ENCODE results near the gene NCOR1. TPM values are rescaled to one million over a fixed set of nuclear protein-coding genes. Genes with fewer than 3 reads are reported as not detected.

The NCOR1 gene
- polyA plus RNA-seq, 3 donors = 23.2 to 47.0 (median 37.9) TPM

- no peak for TF ChIP-seq CTCF (IDR thresholded peaks at IDR 0.05)
- Histone ChIP-seq H2AFZ (ENCODE audit: insufficient read depth, low read depth, low read length, poor library complexity, severe bottlenecking) (no peak overlapping the region), H3K27ac (ENCODE audit: low read depth in 1 of 2, low read length in 2 of 2) (peak overlapping the region in 1 of 2 donors; percentile 4), H3K9ac (ENCODE audit: insufficient read depth, low read length, poor library complexity, severe bottlenecking) (no peak overlapping the region), H3K27me3 (ENCODE audit: control insufficient read depth in 2 of 2, insufficient read depth in 2 of 2, low read length in 2 of 2) (no peaks in the 10 kb centered on the region), H3K4me1 (ENCODE audit: control insufficient read depth in 1 of 2, insufficient read depth in 2 of 2, low read length in 2 of 2) (peaks cover 9 to 13% of the 10 kb centered on the region in 2 donors), H3K4me3 (replicated peaks in 1 of 3; ENCODE audit: low read depth in 2 of 3, low read length in 3 of 3) (no peak overlapping the region), H3K36me3 (replicated peaks in 1 of 2; ENCODE audit: control insufficient read depth in 1 of 2, insufficient read depth in 2 of 2, low read length in 2 of 2) (peaks cover 76 to 77% of the 10 kb centered on the region in 2 donors), H3K79me2 (ENCODE audit: insufficient read depth, low read length) (peaks cover 18% of the 10 kb centered on the region), H3K4me2 (replicated peaks; ENCODE audit: extremely low read depth, low read length, poor library complexity, severe bottlenecking) (no peak overlapping the region), H3K9me3 (replicated peaks in 1 of 2; ENCODE audit: control insufficient read depth in 1 of 2, insufficient read depth in 1 of 2, low read length in 2 of 2) (no peaks in the 10 kb centered on the region), H4K20me1 (ENCODE audit: insufficient read depth, low read length) (peaks cover 11% of the 10 kb centered on the region)
- H3K27me3 Mint-ChIP-seq (ENCODE audit: low read depth in 3 of 3) = peaks cover 0 to under 1% (median 0%) of the 10 kb centered on the region in 3 donors
- 100% methylated on average over 1 of the region's 1 CpG for WGBS (ENCODE audit: insufficient coverage)
- peaks cover 14% of the 10 kb centered on the region for H3K4me1 Mint-ChIP-seq
- peak overlapping the region in 1 of 7 donors; percentile 17 for H3K27ac Mint-ChIP-seq
- no peak overlapping the region for H3K4me3 Mint-ChIP-seq
- DNase-seq = no peak
- H3K36me3 Mint-ChIP-seq = peaks cover 76 to 77% of the 10 kb centered on the region in 2 donors
- intact Hi-C loops (cut with micrococcal nuclease) = loop anchor here in 1 of 2 donors (1.0 kb wide), 1 partner anchor 20 kb away; no protein-coding TSS in a partner anchor
- peaks cover 0 to 5% (median 0%) of the 10 kb centered on the region in 7 donors for H3K9me3 Mint-ChIP-seq
Measured at GRCh38 chr17:16005636-16006035, 209.7 kb downstream of the NCOR1 start.

GRCh38 chr17:16003841-16004240 is 211.5 kb downstream of the NCOR1 start:
- Histone ChIP-seq H4K20me1 (ENCODE audit: insufficient read depth, low read length) (peaks cover 18% of the 10 kb centered on the region), H3K4me2 (replicated peaks; ENCODE audit: extremely low read depth, low read length, poor library complexity, severe bottlenecking) (no peak overlapping the region), H3K4me3 (replicated peaks in 1 of 3; ENCODE audit: low read depth in 2 of 3, low read length in 3 of 3) (no peak overlapping the region), H3K36me3 (replicated peaks in 1 of 2; ENCODE audit: control insufficient read depth in 1 of 2, insufficient read depth in 2 of 2, low read length in 2 of 2) (peaks cover 68 to 73% of the 10 kb centered on the region in 2 donors), H3K27me3 (ENCODE audit: control insufficient read depth in 2 of 2, insufficient read depth in 2 of 2, low read length in 2 of 2) (no peaks in the 10 kb centered on the region), H2AFZ (ENCODE audit: insufficient read depth, low read depth, low read length, poor library complexity, severe bottlenecking) (no peak overlapping the region), H3K4me1 (ENCODE audit: control insufficient read depth in 1 of 2, insufficient read depth in 2 of 2, low read length in 2 of 2) (peaks cover 19 to 21% of the 10 kb centered on the region in 2 donors), H3K9me3 (replicated peaks in 1 of 2; ENCODE audit: control insufficient read depth in 1 of 2, insufficient read depth in 1 of 2, low read length in 2 of 2) (no peaks in the 10 kb centered on the region), H3K9ac (ENCODE audit: insufficient read depth, low read length, poor library complexity, severe bottlenecking) (no peak overlapping the region), H3K79me2 (ENCODE audit: insufficient read depth, low read length) (peaks cover 24% of the 10 kb centered on the region), H3K27ac (ENCODE audit: low read depth in 1 of 2, low read length in 2 of 2) (no peak overlapping the region)
- no CpG with 5 or more reads among the region's 1 CpG for WGBS (ENCODE audit: insufficient coverage)
- H3K4me3 Mint-ChIP-seq = no peak overlapping the region
- peaks cover 0 to 5% (median 0%) of the 10 kb centered on the region in 7 donors for H3K9me3 Mint-ChIP-seq
- peaks cover 74 to 76% of the 10 kb centered on the region in 2 donors for H3K36me3 Mint-ChIP-seq
- no peak overlapping the region for H3K27ac Mint-ChIP-seq
- H3K27me3 Mint-ChIP-seq (ENCODE audit: low read depth in 3 of 3) = peaks cover 0 to 3% (median 2%) of the 10 kb centered on the region in 3 donors
- TF ChIP-seq CTCF (IDR thresholded peaks at IDR 0.05) = no peak
- intact Hi-C loops (cut with micrococcal nuclease) = no loop called here
- peaks cover 22% of the 10 kb centered on the region for H3K4me1 Mint-ChIP-seq
- no peak for DNase-seq

Measured in CD14-positive monocyte (primary cell).